K562 (cell line): ENCODE measurements around the gene PAFAH2. TPM values are rescaled to one million over a fixed set of nuclear protein-coding genes. Genes with fewer than 3 reads are reported as not detected.

Source experiments
- ATAC-seq: fragments of 200-7000 bp; cut with Tn5 transposase; 3 replicates; pipeline ENCODE4 v1.9.1; 2020; ENCODE audit warnings: moderate library complexity
- BruUV-seq: library from RNA; stranded (reverse); fragments of 400-500 nt; replicated peaks from 2 replicates; lab custom pipeline; 2021; lab: Mats Ljungman, UMichigan
- CTCF ChIA-PET: fragments of 300-600 bp; formaldehyde crosslinking; extraction: SDS; loops from one replicate; lab custom pipeline; 2021; ENCODE audit warnings: low intra/inter-chr PET ratio; lab: Yijun Ruan, JAX
- POLR2A ChIA-PET: fragments of 300-600, 350-650 bp; sonication (Branson Sonifier 250); formaldehyde crosslinking; extraction: SDS; loops from one replicate; lab custom pipeline; 2021; ENCODE audit warnings: antibody characterized with exemption, inconsistent platforms; lab: Yijun Ruan, JAX
- DNase-seq, 4 experiments: peaks; one replicate each; pipeline versions ENCODE4 v3.0.0 to v3.0.0-alpha.2; 2011 to 2018; ENCODE audit warnings: low spot score in 3 of 4, mixed read lengths in 3 of 4; ENCODE audit errors: extremely low read depth in 1 of 4
- FAIRE-seq: peaks from 2 replicates; lab custom pipeline; 2011; peaks lifted over from hg19 to GRCh38; lab: Jason Lieb, UNC
- H2AFZ ChIP-seq: 2 replicates; pipeline ENCODE4 v1.6.0; 2011; ENCODE audit warnings: low read depth, low read length, control low read depth, inconsistent platforms
- H3K27ac ChIP-seq: fragments of 200-600 bp; 3 replicates; pipeline ENCODE4 v1.8.0; 2011; ENCODE audit warnings: low read depth, mild to moderate bottlenecking, control low read depth, inconsistent platforms, low read length, moderate library complexity, mixed read lengths; ENCODE audit errors: extremely low read depth
- H3K27me3 ChIP-seq, 2 experiments: fragments of 300-600 bp in 1 of 2; 2 replicates in 1 of 2; 3 replicates in 1 of 2; pipeline versions ENCODE4 v1.6.0 to v1.8.0; 2011; ENCODE audit warnings: inconsistent platforms in 2 of 2, low read length in 2 of 2, mild to moderate bottlenecking in 1 of 2, mixed read lengths in 1 of 2, moderate library complexity in 1 of 2; ENCODE audit not compliant: control insufficient read depth in 2 of 2, insufficient read depth in 2 of 2
- H3K36me3 ChIP-seq: fragments of 300-600 bp; 3 replicates; pipeline ENCODE4 v1.8.0; 2011; ENCODE audit warnings: mild to moderate bottlenecking, low read length, inconsistent platforms; ENCODE audit not compliant: control insufficient read depth, insufficient read depth
- H3K4me1 ChIP-seq, 2 experiments: fragments of 200-600 bp in 1 of 2; replicated peaks in 1 of 2; 2 replicates in 1 of 2; 3 replicates in 1 of 2; pipeline versions ENCODE4 v1.5.1 to v1.8.0; 2011; ENCODE audit warnings: inconsistent platforms in 2 of 2, low read length in 2 of 2, mild to moderate bottlenecking in 1 of 2, mixed read lengths in 1 of 2, moderate library complexity in 1 of 2; ENCODE audit not compliant: control insufficient read depth in 2 of 2, insufficient read depth in 2 of 2
- H3K4me2 ChIP-seq: 2 replicates; pipeline ENCODE4 v1.6.1; 2011; ENCODE audit warnings: low read length, control low read depth, inconsistent platforms, mixed read lengths; ENCODE audit not compliant: insufficient read depth
- H3K4me3 ChIP-seq: fragments of 200-600 bp; sonication (generic), shearing (Covaris generic); 2 replicates; pipeline ENCODE4 v1.5.1; 2016; ENCODE audit warnings: control low read depth, inconsistent platforms
- H3K79me2 ChIP-seq: fragments of 200-600 bp; 3 replicates; pipeline ENCODE4 v1.8.0; 2011; ENCODE audit warnings: low read length, inconsistent platforms; ENCODE audit not compliant: control insufficient read depth, insufficient read depth
- H3K9ac ChIP-seq, 2 experiments: 2 replicates each; pipeline versions ENCODE4 v1.6.0 to v1.6.1; 2011; ENCODE audit warnings: low read depth in 2 of 2, low read length in 2 of 2, control low read depth in 1 of 2, inconsistent platforms in 1 of 2, mild to moderate bottlenecking in 1 of 2, mixed read lengths in 1 of 2; ENCODE audit not compliant: insufficient read depth in 1 of 2
- H3K9me1 ChIP-seq: one replicate; pipeline ENCODE4 v1.6.0; 2011; ENCODE audit warnings: inconsistent platforms, mild to moderate bottlenecking, low read length, moderate library complexity; ENCODE audit not compliant: control insufficient read depth, insufficient read depth
- H3K9me3 ChIP-seq: replicated peaks from 2 replicates; pipeline ENCODE4 v1.5.1; 2011; ENCODE audit warnings: low read depth, low read length, inconsistent platforms; ENCODE audit not compliant: control insufficient read depth, insufficient read depth
- H4K20me1 ChIP-seq: replicated peaks from 2 replicates; pipeline ENCODE4 v1.6.1; 2011; ENCODE audit warnings: low read length, inconsistent platforms, mixed read lengths; ENCODE audit not compliant: control insufficient read depth, insufficient read depth
- FOSL1 ChIP-seq: fragments of 200-800 bp; sonication (Bioruptor generic); conservative IDR thresholded peaks from 2 replicates; pipeline ENCODE4 v1.6.1; 2016; ENCODE audit warnings: missing genetic modification characterization, missing compliant biosample characterization
- GATAD2A ChIP-seq: fragments of 450-650 bp; IDR thresholded peaks from 2 replicates; pipeline ENCODE4 v1.6.1; 2017
- HBP1 ChIP-seq: fragments of 450-650 bp; formaldehyde crosslinking; IDR thresholded peaks from 2 replicates; pipeline ENCODE4 v1.4.0; 2022; ENCODE audit warnings: missing genetic modification characterization
- MYBL2 ChIP-seq, 2 experiments: fragments of 450-650 bp in 1 of 2; sonication (generic) in 1 of 2; formaldehyde crosslinking in 1 of 2; IDR thresholded peaks; 2 replicates each; pipeline versions ENCODE4 v1.6.1 to v1.8.1; 2017 to 2022; ENCODE audit warnings: borderline replicate concordance in 1 of 2, inconsistent platforms in 1 of 2, low read depth in 1 of 2, mild to moderate bottlenecking in 1 of 2, missing genetic modification reagents in 1 of 2, moderate library complexity in 1 of 2
- NUFIP1 ChIP-seq: fragments of 450-650 bp; IDR thresholded peaks from 2 replicates; pipeline ENCODE4 v1.6.1; 2018; ENCODE audit not compliant: partially characterized antibody
- RREB1 ChIP-seq: fragments of 250-450 bp; sonication (Bioruptor Pico); IDR thresholded peaks from 2 replicates; pipeline ENCODE4 v1.4.0; 2020
- TFAP4 ChIP-seq: sonication (generic); formaldehyde crosslinking; IDR thresholded peaks from 2 replicates; pipeline ENCODE4 v1.8.0; 2022; ENCODE audit warnings: missing genetic modification reagents, mild to moderate bottlenecking, moderate library complexity, borderline replicate concordance
- ZBTB1 ChIP-seq: sonication (generic); formaldehyde crosslinking; IDR thresholded peaks from 2 replicates; pipeline ENCODE4 v1.8.1; 2023; ENCODE audit warnings: missing genetic modification reagents, low read depth, mild to moderate bottlenecking, borderline replicate concordance
- ZNF133 ChIP-seq: fragments of 250-450 bp; sonication (Bioruptor Pico); IDR thresholded peaks from 2 replicates; pipeline ENCODE4 v1.4.0; 2020; ENCODE audit warnings: mild to moderate bottlenecking
- ZNF507 ChIP-seq: conservative IDR thresholded peaks from 2 replicates; pipeline ENCODE4 v1.6.1; 2017; ENCODE audit warnings: missing genetic modification characterization, missing compliant biosample characterization
- ZNF561 ChIP-seq: fragments of 450-650 bp; formaldehyde crosslinking; conservative IDR thresholded peaks from 2 replicates; pipeline ENCODE4 v1.4.0; 2020; ENCODE audit warnings: mild to moderate bottlenecking, moderate library complexity
- WGBS: fragments of 100-300 bp; shearing (Covaris generic); methylation state at CpG from one replicate; pipeline ENCODE4 v1.1.6; 2016; ENCODE audit warnings: low coverage, mixed read lengths; ENCODE audit not compliant: insufficient coverage; ENCODE audit errors: missing lambda C conversion rate; 5-methylcytosine and 5-hydroxymethylcytosine counted together
- in situ Hi-C: fragments of 300-500 bp; cut with MboI; formaldehyde crosslinking; loops from 4 replicates; pipeline ENCODE4 v1.15.0; 2018; ENCODE audit warnings: inconsistent platforms, mixed read lengths
- intact Hi-C: fragments of 100-400 bp; cut with micrococcal nuclease; formaldehyde crosslinking; loops from 2 replicates; pipeline ENCODE4 v1.14.2; 2022
- polyA plus RNA-seq, 8 experiments: library from polyadenylated mRNA; depleted of rRNA in 4 of 8; stranded (reverse) in 5 of 8; unstranded in 3 of 8; fragments of >200 nt; fragmentation: Nextera tagmentation in 2 of 8; fragmentation: Illumina TruSeq in 1 of 8; extraction: Ambion mirVana in 2 of 8; extraction: Trizol in 1 of 8; gene quantifications; 2 replicates each; pipeline versions ENCODE4 v1.2.1 to v1.2.3, GENCODE V29; 2011 to 2014; ENCODE audit warnings: inconsistent platforms in 1 of 8, missing spikeins in 1 of 8
- total RNA-seq, 7 experiments: library from RNA; depleted of rRNA in 6 of 7; stranded (reverse); fragments of >200 nt in 6 of 7; fragmentation: Illumina TruSeq in 2 of 7; extraction: Trizol in 2 of 7; gene quantifications; 2 replicates each; pipeline versions ENCODE4 v1.2.1 to v1.2.3, GENCODE V29; 2011 to 2021; ENCODE audit warnings: low replicate concordance in 1 of 7

Gene PAFAH2
- total and polyA plus RNA-seq, 9 of the 15 experiments (the other 6 are each of a cell fraction or from before 2014, with no cell fraction given), result 4.2 to 10.9 (median 6.8) TPM

GRCh38 chr1:25933479-25934365, 64.1 kb downstream of the PAFAH2 start:
- Histone ChIP-seq H4K20me1 (no peaks in the 10 kb centered on the region), H3K27me3 (no peaks in the 10 kb centered on the region), H3K27ac (peak overlapping the region; percentile 87), H3K9ac (peak overlapping the region; percentile 67 to 80; a peak in 3 of 4 replicates), H3K79me2 (no peaks in the 10 kb centered on the region), H3K4me1 (peaks cover 20 to 31% of the 10 kb centered on the region in 2 experiments), H3K9me1 (peaks cover 4% of the 10 kb centered on the region), H3K4me2 (peak overlapping the region; percentile 80), H3K36me3 (no peaks in the 10 kb centered on the region), H2AFZ (peak overlapping the region; percentile 73), H3K9me3 (no peaks in the 10 kb centered on the region), H3K4me3 (peak overlapping the region; percentile 4)
- intact Hi-C loops (loop anchor here (1.0 to 2.0 kb wide), 2 partner anchors 27 to 65 kb away; partner anchors contain the start of genes PAFAH2 and STMN1), in situ Hi-C loops (no loop called here)
- CTCF ChIA-PET, result no interaction called here
- DNase-seq, result peak; percentile 72 to 96 (median 84)
- POLR2A ChIA-PET, result interaction anchor here (0.6 to 3.7 kb wide), 19 partner anchors 10 to 1512 kb away, joined by 3 to 18 read pairs (median 5); partner anchors contain the start of gene STMN1
- peak; percentile 96 for ATAC-seq
- TSS peak; percentile 99 for BruUV-seq
- 6% methylated on average over 13 of the region's 13 CpGs for WGBS
- peak; percentile 96 for FAIRE-seq
- TF ChIP-seq NUFIP1 (no peak), GATAD2A (peak; percentile 61; the same call in 1 of the 2 replicates), FOSL1 (tag) (peak; percentile 57), ZNF133 (CRISPR knock-in tag) (no peak), ZBTB1 (CRISPR knock-in tag) (no peak), ZNF507 (tag) (no peak), RREB1 (CRISPR knock-in tag) (no peak), HBP1 (peak; percentile 77), TFAP4 (CRISPR knock-in tag) (peak; percentile 63), ZNF561 (CRISPR knock-in tag) (no peak), MYBL2 (IDR thresholded peaks at IDR 0.05; ENCODE audit: low read depth) (no peak), MYBL2 (CRISPR knock-in tag; IDR thresholded peaks at IDR 0.05; ENCODE audit: borderline replicate concordance) (no peak)
